HG02885 (cell line): ENCODE measurements around the gene STK33.
"Not testable (repeated sequence)": the region's sequence is repeated elsewhere in the genome, so short reads cannot be mapped to it uniquely, and the experiment has no call there.

Experiments used
- ATAC-seq: cut with Tn5 transposase; IDR thresholded peaks from one replicate; pipeline ENCODE4 v1.9.1; 2021; ENCODE audit warnings: mild to moderate bottlenecking; ENCODE audit not compliant: unreplicated experiment, poor library complexity

The STK33 gene

GRCh38 chr11:8466884-8467283 is 127.1 kb downstream of the STK33 start:
- not testable (repeated sequence) for ATAC-seq

- no peak for ATAC-seq
Observed at GRCh38 chr11:8459711-8460399, 134.2 kb downstream of the STK33 start.

GRCh38 chr11:8442301-8442700 is 151.7 kb downstream of the STK33 start:
- no peak for ATAC-seq

GRCh38 chr11:8440649-8441048 is 153.4 kb downstream of the STK33 start:
- no peak for ATAC-seq

DNA sequence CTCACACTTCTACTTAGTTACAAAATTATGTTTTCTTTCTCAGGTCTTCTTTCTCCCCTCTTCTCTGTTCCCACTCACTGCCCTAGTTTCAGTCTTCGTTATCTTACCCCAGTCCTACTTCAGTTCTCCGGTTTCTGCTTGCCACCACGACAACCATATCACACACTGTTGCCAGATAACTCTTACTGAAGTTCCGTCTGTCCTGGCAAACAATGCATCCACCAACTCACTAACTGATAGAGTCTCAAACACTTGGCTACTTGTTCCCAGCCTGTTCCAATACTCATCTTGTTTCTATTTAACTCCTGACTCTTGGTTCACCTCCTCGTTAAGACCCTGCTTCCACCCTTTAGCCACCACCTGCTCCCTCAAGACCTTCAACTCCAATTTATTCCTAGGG is 164.5 kb downstream of the STK33 start:
- ATAC-seq: no peak

GRCh38 chr11:8426076-8426475 is 168.0 kb downstream of the STK33 start:
- ATAC-seq: no peak

DNA sequence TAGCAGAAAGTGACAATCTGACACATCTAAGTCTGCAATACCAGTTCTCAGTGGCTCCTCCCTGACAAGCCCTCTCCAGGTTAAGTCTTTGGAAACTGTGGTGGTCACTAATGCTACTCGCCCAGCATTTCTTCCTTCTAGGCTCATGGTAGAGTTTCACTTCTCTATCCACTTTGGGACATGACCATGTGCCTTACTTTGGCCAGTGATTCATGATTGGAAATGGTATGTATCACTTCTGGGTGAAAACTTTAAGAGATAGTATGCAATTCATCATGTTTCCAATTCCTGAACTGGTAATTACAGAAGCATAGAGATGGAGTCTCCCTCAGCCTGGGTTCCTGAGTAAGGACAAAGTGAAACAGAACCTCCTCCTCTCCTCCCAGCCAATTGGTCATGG is 178.8 kb downstream of the STK33 start:
- no peak for ATAC-seq

DNA sequence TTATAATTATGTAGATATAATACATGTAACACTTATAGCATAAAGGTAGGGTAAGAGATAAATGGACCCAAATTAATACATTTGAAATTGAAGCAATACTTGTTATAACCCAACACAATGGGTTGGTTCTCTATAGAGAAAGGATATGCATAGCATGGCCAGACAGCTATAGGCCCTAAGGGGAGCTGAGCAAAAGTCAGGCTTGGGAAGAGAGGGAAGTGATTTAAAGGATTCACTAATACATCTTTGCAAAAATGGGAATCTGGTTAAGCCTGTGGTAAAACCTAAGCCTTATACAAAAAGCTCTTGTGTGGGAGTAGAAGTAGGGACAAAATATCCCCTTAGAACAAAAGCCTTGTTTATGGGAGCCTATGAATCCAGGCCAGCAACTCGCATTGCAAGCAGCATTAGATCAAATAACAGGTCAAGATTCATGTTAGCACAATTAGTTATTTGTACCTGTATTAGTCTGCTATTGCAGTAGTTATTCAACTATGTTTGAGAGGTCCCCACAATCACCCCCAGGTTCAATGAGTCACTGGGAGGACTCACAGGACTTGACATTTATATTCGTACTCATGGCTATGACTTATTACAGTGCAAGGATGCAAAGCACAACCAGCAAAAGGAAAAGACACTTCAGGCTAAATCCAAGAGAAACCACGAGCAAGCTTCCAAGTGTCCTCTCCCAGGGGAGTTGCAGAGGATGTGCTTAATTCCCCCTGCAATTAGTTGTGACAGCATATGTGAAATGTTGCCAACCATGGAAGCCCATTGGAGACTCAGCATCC is 185.7 kb downstream of the STK33 start:
- ATAC-seq: no peak

- no peak for ATAC-seq
Observed at GRCh38 chr11:8403310-8403709, 190.7 kb downstream of the STK33 start.

GRCh38 chr11:8392886-8393285 is 201.1 kb downstream of the STK33 start:
- ATAC-seq: no peak

DNA sequence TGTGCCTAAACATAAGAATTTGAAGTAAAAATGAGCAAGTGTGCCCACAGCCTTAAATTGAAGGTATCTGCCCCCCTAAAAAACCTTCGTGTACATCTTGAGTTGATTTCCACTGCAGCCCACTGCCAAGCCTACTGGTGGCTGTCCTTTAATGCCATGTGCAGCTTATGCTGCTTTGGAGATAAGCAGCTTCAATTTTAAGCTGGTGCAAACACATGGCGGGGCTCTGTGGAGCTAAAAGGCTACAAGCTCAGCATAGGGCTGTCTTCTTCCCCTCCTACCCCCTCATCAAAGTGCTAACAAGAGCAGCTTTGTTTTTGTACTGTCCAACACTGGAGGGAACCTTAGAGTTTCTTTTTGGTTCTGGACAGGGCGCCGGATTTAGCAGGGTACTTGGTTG is 201.9 kb downstream of the STK33 start:
- ATAC-seq: no peak

- no peak for ATAC-seq
Observed at GRCh38 chr11:8390851-8391612, 203.0 kb downstream of the STK33 start.

GRCh38 chr11:8389029-8389996 is 204.7 kb downstream of the STK33 start:
- ATAC-seq: no peak

DNA sequence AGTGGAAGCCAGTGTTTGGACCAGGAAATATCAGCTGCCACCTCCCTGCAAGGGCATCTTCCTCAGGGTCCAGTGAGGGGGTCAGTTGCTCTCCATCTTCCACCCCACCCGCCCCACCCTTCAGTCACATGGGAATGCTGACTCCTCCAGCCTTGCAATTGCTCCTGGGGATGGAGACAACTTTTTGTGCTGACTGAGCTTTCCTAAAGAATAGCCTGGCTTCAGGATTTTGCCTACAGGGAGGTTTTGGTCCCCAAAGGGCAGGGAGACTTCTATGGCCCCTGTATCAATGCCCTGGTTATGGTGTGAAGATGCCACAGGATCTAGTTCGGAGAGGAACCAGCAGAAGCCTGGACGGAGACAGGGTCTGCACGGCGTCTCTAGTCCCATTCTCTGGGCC is 206.3 kb downstream of the STK33 start:
- no peak for ATAC-seq

DNA sequence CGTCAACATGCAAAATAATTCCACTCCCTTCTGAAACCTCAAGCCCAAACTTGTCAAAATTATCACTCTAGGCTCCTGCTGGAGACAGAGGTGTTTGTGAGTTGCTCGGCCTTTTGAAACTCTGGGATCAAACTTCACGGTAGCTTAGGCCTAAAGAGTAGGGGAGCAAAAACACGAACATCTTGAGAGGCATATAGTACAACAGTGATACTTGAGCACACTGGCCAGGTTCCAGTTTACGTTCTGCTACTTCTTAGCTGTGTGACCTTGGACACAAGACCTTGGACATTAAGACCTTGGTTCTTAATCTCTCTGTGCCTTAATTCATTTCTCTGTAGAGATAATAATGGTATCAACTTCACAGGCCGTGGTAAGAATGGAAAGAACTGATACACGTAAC is 206.9 kb downstream of the STK33 start:
- no peak for ATAC-seq

- ATAC-seq: peak; percentile 53
Observed at GRCh38 chr11:8386134-8386864, 207.7 kb downstream of the STK33 start.

- peak; percentile 54 for ATAC-seq
Observed at GRCh38 chr11:8384199-8384821, 209.7 kb downstream of the STK33 start.

DNA sequence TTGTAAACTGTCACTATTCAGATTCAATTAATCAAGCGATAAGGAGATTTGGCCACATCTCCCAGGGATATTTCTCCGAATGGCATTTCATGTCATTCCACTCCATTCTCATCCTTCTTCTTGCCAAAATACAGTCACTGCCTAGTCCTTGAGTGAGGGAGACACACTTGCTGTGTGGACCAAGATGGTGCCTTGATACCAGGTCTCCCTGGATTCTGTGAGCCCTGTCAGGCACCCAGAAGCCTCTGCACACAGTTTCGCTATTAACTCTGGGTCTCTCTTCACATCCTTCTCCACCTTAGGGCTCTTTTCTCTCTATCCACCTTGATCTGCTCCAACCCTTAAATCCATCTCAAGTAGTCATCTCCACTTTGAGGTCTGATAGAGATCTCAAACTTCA is 210.4 kb downstream of the STK33 start:
- no peak for ATAC-seq

GRCh38 chr11:8383227-8383626 is 210.8 kb downstream of the STK33 start:
- ATAC-seq: no peak
